ENCODE data around the gene FCHSD2. TPM values are rescaled to one million over a fixed set of nuclear protein-coding genes. Genes with fewer than 3 reads are reported as not detected.
"Not testable (repeated sequence)": the region's sequence is repeated elsewhere in the genome, so short reads cannot be mapped to it uniquely, and the experiment has no call there.

Gene FCHSD2
- total RNA-seq, 1 experiment from 2014 or later: 5.9 TPM

DNA sequence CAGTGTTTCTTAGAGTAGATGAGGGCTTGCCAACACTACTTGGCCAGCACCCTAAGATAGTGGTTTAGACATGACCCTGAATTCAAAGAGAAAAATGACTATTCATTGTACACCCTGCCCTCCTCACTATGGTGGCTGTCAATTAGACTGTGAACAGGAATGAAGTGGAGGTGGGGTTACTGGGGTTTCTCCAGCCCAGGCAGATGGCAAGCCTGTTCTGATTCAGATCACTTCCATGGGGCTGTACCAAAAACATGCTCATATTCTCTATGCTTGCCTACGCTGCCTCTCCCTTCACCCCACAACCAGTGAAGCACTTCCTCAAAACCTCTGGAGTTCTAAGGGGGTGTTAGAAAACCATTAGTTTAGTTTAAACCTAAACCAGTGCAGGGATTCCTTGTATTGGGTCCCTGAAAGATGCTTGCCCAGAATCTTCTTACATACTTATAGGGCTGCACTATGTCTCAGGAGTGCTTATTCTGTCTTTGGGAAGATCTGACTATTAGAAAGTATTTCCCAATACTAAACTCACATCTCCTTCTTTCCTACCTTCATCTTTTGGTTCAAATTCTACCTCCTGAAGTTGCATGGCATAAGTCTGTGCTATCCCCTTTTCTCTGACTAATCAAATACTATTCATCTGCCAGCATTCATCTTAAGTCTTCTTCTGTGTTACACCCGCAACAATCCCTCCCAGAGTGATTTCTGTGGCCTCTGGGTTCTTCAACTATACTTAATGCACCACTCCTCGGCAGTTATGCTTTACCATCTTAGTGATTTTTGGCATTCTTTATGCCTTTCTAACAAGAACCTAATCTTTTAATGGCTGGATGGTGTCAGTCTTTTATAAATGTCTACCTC, 256.1 kb downstream of the FCHSD2 start:
- no peak for DNase-seq (ENCODE audit: low read depth)

DNA sequence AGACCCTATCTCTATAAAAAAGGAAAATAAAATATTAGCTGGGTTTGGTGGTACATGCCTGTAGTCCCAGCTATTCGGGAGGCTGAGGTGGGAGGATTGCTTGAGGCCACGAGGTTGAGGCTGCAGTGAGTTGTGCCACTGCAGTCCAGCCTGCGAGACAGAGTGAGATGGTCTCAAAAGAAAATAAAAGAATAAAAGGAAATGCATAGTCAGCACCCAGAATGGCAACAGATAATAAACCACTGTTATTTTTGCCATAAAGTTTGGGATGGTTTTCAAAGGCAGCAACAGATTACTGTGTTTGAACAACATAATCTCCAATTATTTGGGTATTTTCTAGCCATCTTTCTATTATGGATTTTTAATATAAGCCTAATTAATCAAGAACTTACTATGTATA, 266.0 kb downstream of the FCHSD2 start:
- DNase-seq (ENCODE audit: low read depth): no peak

DNA sequence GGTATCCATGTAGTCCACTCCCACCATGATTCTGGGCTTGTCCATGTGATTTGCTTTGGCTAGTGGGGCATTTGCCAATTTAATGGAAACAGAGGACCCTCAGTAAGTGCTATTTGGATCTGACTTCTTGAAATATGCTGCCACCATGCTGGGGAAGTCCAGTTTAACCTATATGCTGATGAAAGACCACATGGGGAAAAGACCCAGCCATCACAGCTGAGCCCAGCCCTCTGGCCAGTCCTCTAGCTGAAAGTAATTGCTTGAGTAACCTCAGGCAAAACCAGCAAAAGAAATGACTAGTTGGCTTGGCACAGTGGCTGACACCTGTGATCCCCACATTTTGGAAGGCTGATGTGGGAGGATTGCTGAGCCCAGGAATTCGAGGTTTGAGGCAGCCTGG, 266.4 kb downstream of the FCHSD2 start:
- no peak for DNase-seq (ENCODE audit: low read depth)

DNA sequence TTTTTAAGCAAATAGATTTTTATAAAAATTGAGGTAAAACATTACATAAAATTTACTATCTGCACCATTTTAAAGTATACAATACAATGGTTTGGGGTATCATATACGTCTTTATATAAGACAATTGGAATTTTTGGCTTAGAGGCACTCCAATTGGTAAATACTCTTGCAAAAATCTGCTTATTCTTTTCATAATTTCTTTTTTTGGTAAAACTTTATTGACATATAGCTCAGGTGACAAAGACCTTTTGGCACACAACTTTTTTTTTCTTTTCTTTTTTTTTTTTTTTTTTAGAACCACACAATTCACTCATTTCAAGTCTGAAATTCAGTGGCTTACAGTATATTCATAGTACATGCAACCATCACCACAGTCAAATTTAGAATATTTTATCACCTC, 270.1 kb downstream of the FCHSD2 start:
- no peak for DNase-seq (ENCODE audit: low read depth)

DNA sequence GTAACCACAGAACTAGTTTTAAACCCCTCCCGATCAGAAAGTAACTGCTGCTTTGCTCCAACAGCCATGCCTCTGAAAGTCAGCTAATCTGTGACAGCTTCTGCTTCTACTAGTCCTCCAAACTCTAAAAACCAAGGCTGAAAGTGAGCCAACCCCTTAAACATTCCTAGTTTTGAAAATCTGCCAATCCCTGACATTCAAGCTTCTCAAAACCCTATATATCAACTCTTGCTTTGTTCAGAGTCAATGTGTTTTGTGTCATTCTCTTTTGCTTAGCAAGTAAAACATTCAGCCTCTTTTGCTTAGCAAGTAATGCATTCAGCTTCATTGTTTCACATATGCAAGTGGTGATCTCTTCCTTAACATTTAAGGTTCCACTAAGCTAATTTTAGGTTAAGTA, 271.0 kb downstream of the FCHSD2 start:
- no peak for DNase-seq (ENCODE audit: low read depth)

GRCh38 chr11:72869831-72870230, 272.3 kb downstream of the FCHSD2 start:
- DNase-seq (ENCODE audit: low read depth): no peak

GRCh38 chr11:72867970-72868369, 274.1 kb downstream of the FCHSD2 start:
- DNase-seq (ENCODE audit: low read depth): no peak

DNA sequence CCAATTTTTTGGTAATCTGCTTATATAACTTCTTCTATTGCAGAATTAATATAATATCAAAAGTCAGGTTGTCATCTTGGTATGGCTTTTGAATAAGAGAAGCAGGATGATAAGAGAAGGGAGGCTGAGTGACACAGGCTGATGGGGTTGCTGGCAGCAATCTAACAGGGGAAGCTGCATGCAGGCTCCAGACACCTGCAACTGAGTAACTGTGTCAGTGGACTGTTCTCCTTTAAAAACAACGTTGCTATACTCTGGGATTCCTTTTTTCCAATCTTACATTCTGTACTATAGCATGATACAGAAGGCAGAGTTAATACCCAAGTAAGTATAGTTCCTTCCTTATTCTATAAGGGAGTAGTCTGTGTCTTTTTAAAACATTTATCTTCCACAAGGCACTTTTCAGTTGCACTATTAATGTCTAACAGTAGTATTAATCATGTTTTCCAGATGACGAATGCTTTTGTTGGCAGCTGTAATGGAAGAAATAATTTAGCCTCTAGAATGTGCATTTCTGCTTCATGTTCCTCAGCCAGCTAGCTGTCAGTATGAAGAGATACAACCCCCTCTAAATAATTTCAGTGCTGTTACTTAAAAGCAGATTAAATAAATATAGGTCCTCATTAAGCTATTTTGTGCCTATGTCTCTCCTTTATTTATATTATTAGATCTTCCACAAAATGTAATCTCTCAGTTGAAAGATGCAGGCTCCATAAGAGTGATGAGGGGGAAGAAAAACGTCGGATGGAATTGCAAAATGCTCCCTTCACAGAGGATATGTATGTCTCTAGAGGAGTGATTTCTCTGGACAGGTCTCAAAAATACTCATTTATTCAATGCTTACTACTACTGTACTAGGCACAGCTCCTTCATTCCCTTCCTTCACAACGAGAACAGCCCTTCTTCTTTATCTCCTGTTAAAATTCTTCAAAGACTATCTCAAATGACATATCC, 277.1 kb downstream of the FCHSD2 start:
- peak; percentile 50 for DNase-seq (ENCODE audit: low read depth)

DNA sequence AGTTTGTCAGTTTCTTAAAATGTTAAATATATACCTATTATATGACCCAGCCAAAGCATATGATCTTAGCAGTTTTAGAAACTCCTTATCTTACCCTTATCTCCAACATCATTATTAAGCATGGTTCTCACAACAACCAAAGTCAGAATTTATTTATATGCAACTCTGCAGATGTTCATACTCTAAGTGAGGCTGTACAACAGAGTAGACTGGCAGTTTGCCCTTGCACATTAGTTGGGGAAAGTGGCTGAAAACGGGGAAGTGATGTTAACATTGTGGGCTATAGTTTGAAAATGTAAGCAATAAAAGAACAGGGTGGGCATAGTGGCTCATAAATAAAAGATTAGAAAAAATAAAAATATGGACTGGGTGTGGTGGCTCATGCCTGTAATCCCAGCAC, 278.2 kb downstream of the FCHSD2 start:
- no peak for DNase-seq (ENCODE audit: low read depth)

DNA sequence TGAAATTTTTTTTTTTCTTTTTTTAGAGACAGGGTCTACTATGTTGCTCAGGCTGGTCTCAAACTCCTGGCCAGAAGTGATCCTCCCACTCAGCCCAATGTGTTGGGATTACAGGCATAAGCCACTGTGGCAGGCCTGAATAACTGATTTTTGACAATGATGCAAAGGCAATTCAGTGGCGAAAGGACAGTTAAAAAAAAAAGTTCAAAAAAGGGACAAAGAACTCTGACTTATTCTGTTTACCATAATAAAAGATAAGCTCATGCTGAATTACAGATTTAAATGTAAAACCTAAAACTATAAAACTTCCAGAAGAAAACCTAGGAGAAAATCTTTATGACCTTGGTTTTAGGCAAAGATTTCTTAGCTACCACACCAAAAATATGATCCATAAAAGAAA, 279.0 kb downstream of the FCHSD2 start:
- DNase-seq (ENCODE audit: low read depth): no peak

DNA sequence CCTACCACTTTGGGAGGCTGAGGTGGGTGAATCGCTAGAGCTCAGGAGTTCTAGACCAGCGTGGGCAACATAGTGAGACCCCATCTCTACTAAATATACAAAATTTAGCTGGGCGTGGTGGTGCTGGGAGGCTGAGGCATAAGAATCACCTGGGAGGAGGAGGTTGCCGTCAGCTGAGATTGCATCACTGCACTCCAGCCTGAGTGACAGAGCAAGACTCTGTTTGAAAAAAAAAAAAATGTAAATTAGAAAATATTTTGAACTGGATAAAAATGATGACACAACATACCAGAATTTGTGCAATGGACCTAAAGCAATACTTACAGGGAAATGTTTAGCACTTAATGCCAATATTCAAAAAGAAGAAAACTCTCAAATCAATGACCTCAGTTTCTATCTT, 281.5 kb downstream of the FCHSD2 start:
- no peak for DNase-seq (ENCODE audit: low read depth)

GRCh38 chr11:72860010-72860409, 282.1 kb downstream of the FCHSD2 start:
- DNase-seq (ENCODE audit: low read depth): no peak

- DNase-seq (ENCODE audit: low read depth): no peak
These were observed 283.0 kb downstream of the FCHSD2 start for GRCh38 chr11:72859126-72859525.

GRCh38 chr11:72858267-72858666, 283.9 kb downstream of the FCHSD2 start:
- not testable (repeated sequence) for DNase-seq (ENCODE audit: low read depth)

- DNase-seq (ENCODE audit: low read depth): no peak
These were observed 285.4 kb downstream of the FCHSD2 start for GRCh38 chr11:72856551-72857345.

DNA sequence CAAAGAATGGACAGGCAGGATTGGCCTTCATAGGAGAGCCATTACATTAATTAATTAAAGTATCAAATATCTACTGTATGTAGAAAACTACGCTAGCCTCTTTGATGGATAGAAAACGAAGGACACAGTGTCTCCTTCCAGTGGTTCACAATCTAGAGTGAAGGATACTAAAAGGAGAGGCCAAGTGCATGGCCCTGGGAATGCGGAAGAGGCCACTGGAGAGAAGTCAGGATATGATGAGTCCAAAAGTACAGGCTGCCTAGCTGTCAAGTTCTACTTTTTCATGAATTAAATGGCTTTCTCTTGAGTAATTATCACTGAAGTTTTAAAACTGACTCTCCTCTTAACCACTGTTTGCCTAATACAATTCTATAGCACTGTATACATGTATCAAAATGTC, 286.1 kb downstream of the FCHSD2 start:
- no peak for DNase-seq (ENCODE audit: low read depth)

DNA sequence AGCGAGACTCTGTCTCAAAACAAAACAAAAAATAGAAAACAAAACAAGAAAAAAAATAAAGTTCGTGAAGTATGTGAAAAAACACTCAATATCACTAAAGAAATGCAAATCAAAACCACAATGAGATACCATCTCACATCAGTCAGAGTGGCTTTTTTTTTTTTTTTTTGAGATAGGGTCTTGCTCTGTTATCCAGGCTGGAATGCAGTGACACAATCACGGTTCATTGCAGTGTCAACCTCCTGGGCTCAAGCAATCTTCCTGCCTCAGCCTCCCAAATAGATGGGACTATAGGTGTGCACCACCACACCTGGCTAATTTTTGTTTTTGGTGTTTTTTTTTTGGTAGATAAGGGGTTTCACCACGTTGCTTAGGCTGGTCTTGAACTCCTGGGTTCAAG, 290.4 kb downstream of the FCHSD2 start:
- no peak for DNase-seq (ENCODE audit: low read depth)

DNA sequence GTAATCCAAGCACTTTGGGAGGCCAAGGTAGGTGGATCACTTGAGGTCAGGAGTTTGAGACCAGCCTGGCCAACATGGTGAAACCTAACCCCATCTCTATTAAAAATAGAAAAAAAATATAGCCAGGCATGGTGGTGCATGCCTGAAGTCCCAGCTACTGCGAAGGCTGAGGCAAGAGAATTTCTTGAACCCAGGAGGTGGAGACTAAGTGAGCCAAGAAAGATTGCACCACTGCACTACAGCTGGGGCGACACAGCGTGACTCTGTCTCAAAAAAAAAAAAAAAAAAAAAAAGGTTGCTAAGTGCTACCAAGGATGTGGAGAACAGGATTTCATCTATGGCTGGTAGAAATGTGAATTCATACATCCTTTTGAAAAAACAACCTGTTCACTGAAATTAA, 291.3 kb downstream of the FCHSD2 start:
- DNase-seq (ENCODE audit: low read depth): no peak

DNA sequence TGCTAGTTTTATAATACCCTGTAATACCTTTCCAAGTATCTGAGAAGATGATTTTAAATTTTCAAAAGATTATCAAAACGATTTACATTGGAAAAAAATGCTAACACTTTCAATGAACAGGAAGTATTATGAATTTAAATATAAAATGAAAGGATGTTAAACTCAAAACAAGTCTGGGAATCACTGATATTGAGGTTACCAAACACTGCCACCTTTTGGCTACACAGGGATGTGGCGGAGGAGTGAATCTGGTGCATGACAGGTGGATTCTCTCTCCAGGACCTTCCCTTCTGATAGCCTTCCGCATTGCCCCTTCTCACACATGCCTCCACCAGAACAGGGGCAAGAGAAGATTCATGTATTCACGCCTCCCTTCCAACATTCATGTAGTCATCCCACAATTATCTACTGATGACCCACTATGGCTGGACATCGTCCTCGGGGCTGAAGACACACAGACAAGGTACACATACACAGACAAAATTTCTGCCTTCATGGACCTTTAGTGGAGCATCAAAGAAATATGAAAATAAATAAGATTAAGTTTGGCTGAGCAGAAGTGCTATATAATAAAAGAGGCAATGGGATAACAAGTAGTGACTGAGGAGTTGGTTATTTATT, 293.2 kb downstream of the FCHSD2 start:
- DNase-seq (ENCODE audit: low read depth): no peak

DNA sequence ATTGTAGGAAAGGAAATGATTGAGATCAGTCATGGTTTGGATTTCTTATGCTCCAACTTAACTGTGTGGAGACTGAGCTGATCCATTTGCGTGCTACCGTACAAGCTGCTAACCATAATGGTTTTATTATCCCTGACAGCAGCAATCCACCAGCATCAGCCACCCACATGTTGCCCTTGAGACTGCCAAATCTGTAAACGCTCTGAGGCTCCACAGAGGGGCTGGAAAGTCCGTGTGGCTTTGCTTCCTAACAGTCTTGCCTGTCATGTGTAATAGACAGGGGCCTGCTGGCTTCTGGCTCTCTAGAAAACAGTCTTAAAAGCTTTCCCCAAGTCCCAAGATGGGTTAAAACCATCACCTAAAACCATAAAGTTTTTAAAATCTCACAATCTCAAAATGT, 297.8 kb downstream of the FCHSD2 start:
- DNase-seq (ENCODE audit: low read depth): no peak

DNA sequence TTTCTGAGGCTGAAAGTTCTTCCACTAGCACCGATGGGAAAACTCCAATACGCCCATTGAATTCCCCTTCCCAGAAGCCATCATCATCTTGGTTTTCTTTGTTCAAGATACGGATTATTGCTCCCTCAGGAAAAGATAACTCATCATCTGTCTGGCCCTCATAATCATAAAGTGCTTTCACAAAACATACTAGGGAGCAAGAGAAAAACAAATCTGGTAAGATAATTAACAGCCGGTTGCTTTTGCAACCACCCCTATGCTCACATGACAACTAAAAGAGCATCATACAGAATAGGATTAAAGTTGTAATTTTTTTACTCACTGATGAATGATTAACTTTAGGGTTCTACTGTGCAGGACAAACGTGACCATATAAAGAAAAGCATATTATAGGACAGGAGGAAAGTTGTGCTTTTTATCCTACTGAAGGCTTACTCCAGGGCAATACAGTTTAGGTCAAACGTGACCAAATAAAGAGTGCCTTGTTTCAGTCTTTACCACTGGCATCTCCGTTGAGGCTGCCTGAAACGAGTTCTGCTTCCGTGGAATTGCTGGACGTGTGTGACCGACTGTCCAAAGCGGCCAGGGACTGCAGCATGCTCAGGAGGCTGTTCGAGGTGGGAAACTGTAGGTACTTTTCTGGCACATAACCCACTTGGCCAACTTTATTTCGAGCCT, 299.3 kb downstream of the FCHSD2 start:
- DNase-seq (ENCODE audit: low read depth): no peak
